ENCODE results near the gene RAX.

GRCh38 chr18:59282341-59282740, 9.1 kb upstream of the RAX start:
- TF ChIP-seq CTCF (IDR thresholded peaks at IDR 0.05): no peak
- TF ChIP-seq POLR2A (IDR thresholded peaks at IDR 0.05): no peak

All from Peyer's patch (tissue), 4 donors.